HG03558 (cell line): Measurements from ENCODE around the gene HSPBP1.

Experiments used
- ATAC-seq: cut with Tn5 transposase; IDR thresholded peaks from one replicate; pipeline ENCODE4 v1.9.1; 2021; ENCODE audit warnings: moderate number of reproducible peaks; ENCODE audit not compliant: unreplicated experiment; ENCODE audit errors: extremely low read depth

HSPBP1 gene

DNA sequence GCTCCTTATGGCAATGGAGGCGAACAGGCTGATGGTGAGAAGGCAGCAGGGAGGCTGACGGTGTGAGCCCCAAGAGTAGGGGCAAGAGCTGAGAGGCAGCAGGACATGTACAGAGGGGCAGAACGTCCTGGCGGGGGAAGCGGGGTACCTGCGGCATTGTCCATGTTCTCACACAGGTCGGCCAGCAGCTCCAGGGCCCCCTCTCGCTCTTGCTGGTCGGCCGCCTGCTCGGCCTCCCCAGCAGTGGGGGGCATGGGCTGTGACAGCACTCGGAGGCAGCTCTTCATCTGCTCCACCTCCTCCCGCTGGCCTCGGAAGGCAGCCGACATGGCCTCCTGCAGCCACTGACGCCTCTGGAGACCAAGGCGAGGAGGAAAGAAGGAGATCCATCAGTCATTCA is 2.4 kb downstream of the HSPBP1 start:
- ATAC-seq, result no peak

GRCh38 chr19:55276720-55277430 is 3.0 kb downstream of the HSPBP1 start:
- no peak for ATAC-seq

- no peak for ATAC-seq
These were observed 3.8 kb downstream of the HSPBP1 start for GRCh38 chr19:55275851-55276719.

DNA sequence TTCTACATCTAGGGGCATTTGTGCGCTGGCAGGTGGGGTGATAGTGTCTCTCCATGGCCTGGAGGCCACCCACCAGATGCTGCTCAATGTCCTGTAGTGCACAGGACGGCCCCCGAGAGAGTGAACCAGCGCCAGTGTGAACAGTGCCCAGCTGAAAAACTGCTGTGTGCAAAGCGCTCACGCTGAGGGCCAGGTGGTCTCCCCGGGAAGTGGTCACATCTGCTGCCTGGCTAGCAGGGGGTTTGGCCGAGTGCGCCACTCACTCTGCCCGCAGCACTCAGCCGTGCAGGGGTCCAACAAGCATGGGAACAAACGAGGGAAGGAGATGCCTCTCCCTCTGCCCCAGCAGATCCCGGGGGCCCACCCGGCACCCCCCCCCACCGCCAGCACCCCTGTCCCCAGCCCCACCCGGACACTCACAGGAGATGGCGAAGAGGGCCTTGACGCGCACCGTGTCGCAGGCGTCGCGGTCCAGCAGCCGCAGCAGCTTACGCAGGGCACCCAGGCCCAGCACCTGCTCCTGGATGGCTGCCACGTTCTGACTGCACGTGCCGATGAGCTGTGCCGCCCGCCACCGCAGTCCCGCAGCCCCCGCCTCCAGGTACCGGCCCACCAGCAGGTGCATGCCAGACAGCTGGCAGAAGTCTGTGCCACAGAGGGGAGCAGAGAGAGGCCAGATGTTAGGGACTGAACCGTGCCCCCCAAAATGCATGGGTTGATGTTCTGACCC is 5.8 kb downstream of the HSPBP1 start:
- no peak for ATAC-seq

DNA sequence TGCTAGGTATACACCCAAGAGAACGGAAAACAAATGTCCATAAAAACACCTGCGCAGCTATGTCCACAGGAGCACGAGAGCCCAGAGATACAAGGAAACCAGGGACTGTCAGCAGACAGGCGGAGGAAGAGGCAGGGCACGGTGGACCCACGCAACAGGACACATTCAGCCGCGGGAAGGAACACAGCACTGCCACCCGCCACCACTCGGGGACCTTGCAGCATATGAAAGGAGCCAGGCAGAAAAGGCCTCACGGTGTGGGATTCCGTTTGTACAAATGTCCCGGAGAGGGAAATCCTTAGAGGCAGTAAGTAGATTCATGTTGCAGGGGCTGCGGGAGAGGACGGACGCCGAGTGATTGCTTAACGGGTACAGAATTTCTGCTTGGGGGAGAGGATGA is 7.8 kb downstream of the HSPBP1 start:
- ATAC-seq, result no peak

DNA sequence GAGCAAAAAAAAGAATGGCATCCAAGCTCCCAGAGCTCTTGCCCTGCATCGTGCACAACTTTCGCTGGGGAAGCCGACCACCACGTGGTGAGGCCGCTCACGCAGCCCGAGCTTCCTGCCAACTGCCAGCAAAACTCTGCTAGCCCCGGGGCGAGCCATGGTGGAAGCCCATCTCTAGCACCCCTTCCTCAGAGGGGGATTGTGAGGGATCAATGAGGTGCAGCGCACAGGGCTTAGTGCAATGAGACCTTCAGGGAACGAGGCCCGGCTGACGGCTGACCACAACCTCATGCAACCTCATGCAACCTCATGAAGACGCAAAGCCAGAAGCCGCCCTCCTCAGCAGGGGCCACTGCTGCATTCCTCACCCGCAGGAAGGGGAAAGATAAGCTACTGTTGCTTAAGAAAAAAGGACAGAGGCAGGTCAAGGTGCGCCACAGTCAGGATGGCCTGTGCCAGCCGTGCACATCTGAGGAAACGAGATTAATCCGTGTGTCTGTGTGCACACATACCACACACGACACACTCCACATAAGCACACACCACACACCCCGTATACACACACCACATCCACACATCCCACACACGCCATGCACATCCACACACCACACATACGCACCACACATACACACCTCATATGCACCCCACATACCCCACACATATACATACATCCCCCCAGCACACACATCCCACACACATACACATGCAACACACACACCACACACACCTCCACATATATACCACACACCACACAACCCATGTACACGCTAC is 9.6 kb downstream of the HSPBP1 start:
- ATAC-seq, result no peak

DNA sequence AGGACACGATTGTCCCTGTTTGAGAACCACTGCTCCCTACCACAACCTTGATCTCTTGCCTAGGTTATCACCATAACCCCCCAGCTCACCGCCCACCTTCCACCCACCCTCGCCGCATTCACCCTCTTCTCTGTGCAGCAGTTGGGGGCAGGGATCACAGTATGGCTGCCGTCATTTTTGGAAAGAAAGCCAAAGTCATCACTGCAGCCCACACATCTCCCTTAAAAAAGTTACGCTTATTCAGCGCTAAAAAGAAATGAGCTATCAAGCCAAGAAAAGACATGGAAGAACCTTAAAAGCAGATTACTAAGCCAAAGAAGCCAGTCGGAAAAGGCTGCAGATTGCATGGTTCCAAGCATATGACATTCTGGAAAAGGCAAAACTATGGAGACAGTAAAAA is 10.6 kb downstream of the HSPBP1 start:
- no peak for ATAC-seq

- no peak for ATAC-seq
These were observed 13.1 kb downstream of the HSPBP1 start for GRCh38 chr19:55266840-55267239.

GRCh38 chr19:55266404-55266803 is 13.5 kb downstream of the HSPBP1 start:
- no peak for ATAC-seq

DNA sequence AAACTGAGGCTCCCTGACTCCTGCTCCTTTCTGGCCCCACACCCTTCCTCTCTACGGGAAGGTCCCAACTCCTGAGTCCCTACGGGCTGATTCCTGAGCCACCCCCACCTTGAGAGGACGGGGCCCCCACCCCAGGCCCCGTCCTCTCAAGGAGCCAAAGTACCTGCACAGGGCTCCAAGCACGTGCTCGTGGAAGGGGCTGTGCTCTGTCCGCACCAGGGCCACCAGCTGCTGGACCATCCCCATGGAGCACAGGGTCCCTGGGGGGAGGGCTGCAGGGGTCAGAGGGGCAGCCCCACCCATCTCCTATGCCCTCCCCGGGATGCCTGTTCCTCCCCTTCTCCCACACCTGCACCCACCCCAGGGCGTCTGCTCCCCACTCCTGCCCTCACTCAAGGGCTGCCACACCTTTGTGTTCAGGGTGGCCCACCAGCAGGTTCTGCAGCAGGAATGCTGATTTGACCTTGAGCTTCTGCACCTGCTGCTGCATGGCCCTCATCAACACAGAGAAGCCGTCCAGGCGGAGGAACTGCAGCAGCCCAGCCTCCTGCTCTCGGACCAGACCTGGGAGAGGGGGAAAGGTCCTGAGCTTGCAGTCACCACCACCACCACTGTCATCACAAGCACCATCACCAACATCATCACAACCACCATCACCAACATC is 14.1 kb downstream of the HSPBP1 start:
- no peak for ATAC-seq

DNA sequence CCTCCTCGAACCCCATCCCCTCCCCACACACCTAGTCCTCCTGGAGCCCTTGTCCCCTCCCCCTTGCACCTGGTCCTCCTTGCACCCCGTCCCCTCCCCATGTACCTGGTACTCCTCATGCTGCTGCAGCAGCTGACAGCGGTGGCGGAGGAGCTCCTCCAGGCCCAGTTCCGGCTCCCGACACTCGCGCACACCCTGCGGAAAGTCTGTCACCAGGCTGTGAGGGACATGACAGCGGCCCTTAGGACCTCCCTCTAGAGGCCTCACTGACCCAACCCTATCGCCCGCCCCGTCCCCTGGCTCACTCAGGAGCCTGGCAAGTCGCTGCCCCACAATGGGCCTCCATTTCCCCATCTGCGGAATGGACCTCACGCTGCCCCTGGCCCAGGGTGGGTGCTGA is 14.7 kb downstream of the HSPBP1 start:
- ATAC-seq, result no peak

GRCh38 chr19:55264531-55264930 is 15.4 kb downstream of the HSPBP1 start:
- ATAC-seq, result no peak

GRCh38 chr19:55262359-55262758 is 17.6 kb downstream of the HSPBP1 start:
- ATAC-seq, result no peak

DNA sequence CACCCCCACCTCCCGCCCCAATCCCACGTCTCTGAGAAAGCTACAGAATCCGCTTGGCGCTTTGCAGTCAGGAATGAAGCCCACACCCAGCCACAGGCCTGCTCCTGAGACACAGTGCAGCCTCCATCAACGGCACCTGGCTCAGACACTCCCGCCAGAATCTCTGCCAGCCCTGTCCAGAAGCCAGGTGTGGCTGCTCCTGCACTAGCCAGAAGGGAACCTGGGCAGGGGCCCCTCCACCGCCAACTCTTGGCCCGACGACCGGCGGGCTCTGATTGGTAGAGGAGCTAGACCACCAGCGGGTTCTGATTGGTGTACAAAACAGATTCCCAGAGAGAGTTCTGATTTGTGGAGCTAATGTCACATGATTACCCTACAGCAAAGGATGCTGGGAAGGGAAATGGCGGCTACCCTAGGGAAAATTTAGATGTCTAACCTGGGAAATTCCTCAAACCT is 18.2 kb downstream of the HSPBP1 start:
- ATAC-seq, result no peak

DNA sequence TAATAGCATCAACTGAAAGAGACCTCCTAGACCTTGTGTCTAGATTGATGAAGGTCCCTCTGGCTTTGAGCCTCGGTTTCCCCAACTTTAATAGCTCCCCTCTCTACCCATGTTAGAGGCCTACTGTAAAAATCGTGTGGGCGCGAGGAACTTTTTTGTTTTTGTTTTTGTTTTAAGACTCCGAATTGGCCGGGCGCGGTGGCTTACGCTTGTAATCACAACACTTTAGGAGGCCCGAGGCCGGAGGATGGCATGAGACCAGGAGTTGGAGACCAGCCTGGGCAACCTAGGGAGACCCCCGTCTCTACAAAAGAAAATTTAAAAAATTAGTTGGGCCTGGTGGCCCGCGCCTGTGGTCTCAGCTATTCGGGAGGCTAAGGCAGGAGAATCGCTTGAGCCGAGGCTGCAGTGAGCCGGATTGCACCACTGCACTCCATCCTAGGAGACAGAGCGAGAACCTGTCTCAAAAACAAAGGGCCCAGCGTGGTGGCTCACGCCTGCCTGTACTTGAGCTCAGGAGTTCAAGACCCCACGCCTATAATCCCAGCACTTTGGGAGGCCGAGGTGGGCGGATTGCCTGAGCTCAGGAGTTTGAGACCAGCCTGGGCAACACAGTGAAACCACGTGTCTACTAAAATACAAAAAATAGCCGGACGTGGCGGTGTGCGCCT is 20.2 kb downstream of the HSPBP1 start:
- no peak for ATAC-seq

DNA sequence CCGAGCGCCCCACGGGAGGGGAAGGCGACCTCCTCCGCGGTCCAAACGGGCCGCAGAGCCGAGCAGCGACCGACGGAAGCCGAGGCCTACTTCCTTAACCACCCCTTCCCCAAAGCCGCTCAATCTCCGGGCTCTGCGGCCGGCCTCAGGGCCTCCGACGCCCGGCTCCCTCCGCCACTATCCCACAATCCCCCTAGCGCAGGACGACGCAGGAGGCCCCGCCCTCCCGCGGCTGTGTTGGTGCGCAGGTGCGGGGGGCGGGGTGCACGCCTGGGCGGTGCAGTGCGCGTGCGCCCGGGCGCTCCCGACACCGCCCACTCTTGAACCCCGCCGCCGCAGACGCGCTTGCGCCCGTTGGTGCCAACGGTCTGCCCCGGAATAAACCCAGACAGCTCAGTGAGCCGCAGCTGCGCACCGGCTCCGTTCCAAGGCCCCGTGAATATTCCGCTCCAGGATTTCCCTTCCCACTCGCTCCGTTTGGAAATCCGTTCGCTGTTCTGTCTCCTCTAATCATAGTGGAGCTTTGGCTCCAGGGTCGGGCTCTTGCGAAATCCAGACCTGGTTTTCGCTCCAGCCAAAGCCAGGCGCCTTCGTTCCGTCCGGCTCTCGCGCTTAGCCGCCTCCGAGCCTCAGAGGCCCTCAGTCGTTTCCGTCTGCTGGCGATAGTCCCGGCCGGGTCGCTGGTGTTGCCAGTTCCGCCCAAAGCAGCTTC is 20.9 kb downstream of the HSPBP1 start, which contains the start of gene PPP6R1:
PPP6R1 (minus strand) TSS at position 190 of the 712 bp plus-strand sequence. CDS start 11,914 bp downstream, outside the sequence.
- ATAC-seq, result peak; percentile 43

DNA sequence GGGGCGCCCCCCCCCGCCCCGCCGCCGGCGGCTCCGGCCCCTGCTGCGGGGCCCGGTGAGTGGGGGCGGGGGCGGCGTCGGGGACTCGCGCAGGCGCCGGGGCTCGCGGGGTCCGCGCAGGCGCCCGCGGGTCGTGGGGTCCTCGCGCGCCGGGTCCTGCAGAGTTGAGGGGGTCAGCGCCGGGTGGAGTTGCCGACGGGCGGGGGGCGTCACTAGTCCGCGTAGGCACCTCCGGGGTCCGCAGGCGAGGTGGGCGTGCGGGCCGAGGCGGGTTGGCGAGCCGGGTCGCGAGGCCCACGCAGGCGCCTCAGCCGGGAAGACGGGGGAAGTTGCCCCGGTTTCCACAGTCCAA is 21.5 kb downstream of the HSPBP1 start:
- peak; percentile 2 for ATAC-seq
